ENCODE data around the gene TAS2R20. TPM values are rescaled to one million over a fixed set of nuclear protein-coding genes. Genes with fewer than 3 reads are reported as not detected.

TAS2R20 gene
- total RNA-seq, 1 donor from 2014 or later = 1.8 TPM

GRCh38 chr12:11007608-11008007 is 9.5 kb upstream of the TAS2R20 start:
- TF ChIP-seq, protein P1, sequence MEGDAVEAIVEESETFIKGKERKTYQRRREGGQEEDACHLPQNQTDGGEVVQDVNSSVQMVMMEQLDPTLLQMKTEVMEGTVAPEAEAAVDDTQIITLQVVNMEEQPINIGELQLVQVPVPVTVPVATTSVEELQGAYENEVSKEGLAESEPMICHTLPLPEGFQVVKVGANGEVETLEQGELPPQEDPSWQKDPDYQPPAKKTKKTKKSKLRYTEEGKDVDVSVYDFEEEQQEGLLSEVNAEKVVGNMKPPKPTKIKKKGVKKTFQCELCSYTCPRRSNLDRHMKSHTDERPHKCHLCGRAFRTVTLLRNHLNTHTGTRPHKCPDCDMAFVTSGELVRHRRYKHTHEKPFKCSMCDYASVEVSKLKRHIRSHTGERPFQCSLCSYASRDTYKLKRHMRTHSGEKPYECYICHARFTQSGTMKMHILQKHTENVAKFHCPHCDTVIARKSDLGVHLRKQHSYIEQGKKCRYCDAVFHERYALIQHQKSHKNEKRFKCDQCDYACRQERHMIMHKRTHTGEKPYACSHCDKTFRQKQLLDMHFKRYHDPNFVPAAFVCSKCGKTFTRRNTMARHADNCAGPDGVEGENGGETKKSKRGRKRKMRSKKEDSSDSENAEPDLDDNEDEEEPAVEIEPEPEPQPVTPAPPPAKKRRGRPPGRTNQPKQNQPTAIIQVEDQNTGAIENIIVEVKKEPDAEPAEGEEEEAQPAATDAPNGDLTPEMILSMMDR (IDR thresholded peaks at IDR 0.05; ENCODE audit: insufficient read depth, low read length, severe bottlenecking) = no peak
- Histone ChIP-seq H3K27me3 (ENCODE audit: control insufficient read depth, insufficient read depth, low read length) (no peaks in the 10 kb centered on the region), H3K4me3 (ENCODE audit: low read depth, low read length) (no peak overlapping the region), H3K36me3 (ENCODE audit: control insufficient read depth, insufficient read depth, low read length) (no peaks in the 10 kb centered on the region)
- no peak for FAIRE-seq
- no peak for DNase-seq (ENCODE audit: low read depth)

- no peak for DNase-seq (ENCODE audit: low read depth)
- H3K4me3 ChIP-seq (ENCODE audit: low read depth, low read length) = no peak overlapping the region
- no peaks in the 10 kb centered on the region for H3K36me3 ChIP-seq (ENCODE audit: control insufficient read depth, insufficient read depth, low read length)
- no peaks in the 10 kb centered on the region for H3K27me3 ChIP-seq (ENCODE audit: control insufficient read depth, insufficient read depth, low read length)
- TF ChIP-seq, protein P1 (IDR thresholded peaks at IDR 0.05; ENCODE audit: insufficient read depth, low read length, severe bottlenecking) = no peak
- no peak for FAIRE-seq
Observed at GRCh38 chr12:10994307-10994706, 3.8 kb downstream of the TAS2R20 start.

- DNase-seq (ENCODE audit: low read depth) (no peak), FAIRE-seq (no peak)
- no peaks in the 10 kb centered on the region for H3K27me3 ChIP-seq (ENCODE audit: control insufficient read depth, insufficient read depth, low read length)
- H3K4me3 ChIP-seq (ENCODE audit: low read depth, low read length) = no peak overlapping the region
- TF ChIP-seq, protein P1 (IDR thresholded peaks at IDR 0.05; ENCODE audit: insufficient read depth, low read length, severe bottlenecking) = no peak
- H3K36me3 ChIP-seq (ENCODE audit: control insufficient read depth, insufficient read depth, low read length) = no peaks in the 10 kb centered on the region
Observed at GRCh38 chr12:10989107-10989506, 9.0 kb downstream of the TAS2R20 start.

GRCh38 chr12:10986812-10987211 is 11.3 kb downstream of the TAS2R20 start, which contains the start of gene TAS2R50:
Gene TAS2R50 (minus strand): TSS chr12:10986912. CDS start chr12:10986860, 52 bp downstream.
- H3K27me3 ChIP-seq (ENCODE audit: control insufficient read depth, insufficient read depth, low read length) = no peaks in the 10 kb centered on the region
- no peak for DNase-seq (ENCODE audit: low read depth)
- no peaks in the 10 kb centered on the region for H3K36me3 ChIP-seq (ENCODE audit: control insufficient read depth, insufficient read depth, low read length)
- FAIRE-seq = no peak
- H3K4me3 ChIP-seq (ENCODE audit: low read depth, low read length) = no peak within 1 kb of the TSS
- TF ChIP-seq, protein P1 (IDR thresholded peaks at IDR 0.05; ENCODE audit: insufficient read depth, low read length, severe bottlenecking) = no peak

- DNase-seq (ENCODE audit: low read depth) = no peak
- Histone ChIP-seq H3K27me3 (ENCODE audit: control insufficient read depth, insufficient read depth, low read length) (no peaks in the 10 kb centered on the region), H3K4me3 (ENCODE audit: low read depth, low read length) (no peak overlapping the region), H3K36me3 (ENCODE audit: control insufficient read depth, insufficient read depth, low read length) (no peaks in the 10 kb centered on the region)
- no peak for FAIRE-seq
- TF ChIP-seq, protein P1 (IDR thresholded peaks at IDR 0.05; ENCODE audit: insufficient read depth, low read length, severe bottlenecking) = no peak
Observed at GRCh38 chr12:10982244-10982643, 15.9 kb downstream of the TAS2R20 start.

- FAIRE-seq (no peak), DNase-seq (ENCODE audit: low read depth) (no peak)
- no peaks in the 10 kb centered on the region for H3K27me3 ChIP-seq (ENCODE audit: control insufficient read depth, insufficient read depth, low read length)
- no peak overlapping the region for H3K4me3 ChIP-seq (ENCODE audit: low read depth, low read length)
- TF ChIP-seq, protein P1 (IDR thresholded peaks at IDR 0.05; ENCODE audit: insufficient read depth, low read length, severe bottlenecking) = no peak
- no peaks in the 10 kb centered on the region for H3K36me3 ChIP-seq (ENCODE audit: control insufficient read depth, insufficient read depth, low read length)
Observed at GRCh38 chr12:10974965-10975364, 23.1 kb downstream of the TAS2R20 start.
